Lung (tissue), 12 donors: Measurements from ENCODE around the gene TNNT2. TPM values are rescaled to one million over a fixed set of nuclear protein-coding genes. Genes with fewer than 3 reads are reported as not detected.
A peak's percentile ranks its signal among the peaks of the same experiment; 100 is the strongest.

ENCODE experiments used
- ATAC-seq: fragments of 200-7000 bp; cut with Tn5 transposase; one replicate; pipeline ENCODE4 v1.9.1; 2020; ENCODE audit warnings: moderate number of reproducible peaks; ENCODE audit not compliant: insufficient read depth, low FRiP score
- DNase-seq, 3 donors: peaks; one replicate each; pipeline ENCODE4 v3.0.0-alpha.2; 2013 to 2017
- H3K27ac ChIP-seq, 2 donors: one replicate each; pipeline ENCODE4 v1.5.1; 2013; ENCODE audit warnings: mild to moderate bottlenecking in 2 of 2, moderate library complexity in 2 of 2, control low read depth in 1 of 2, inconsistent platforms in 1 of 2, low read depth in 1 of 2, low read length in 1 of 2
- H3K27me3 ChIP-seq, 3 donors: one replicate each; pipeline ENCODE4 v1.5.1; 2013; ENCODE audit warnings: low read length in 2 of 3; ENCODE audit not compliant: control insufficient read depth in 3 of 3, insufficient read depth in 3 of 3
- H3K36me3 ChIP-seq, 4 donors: one replicate each; pipeline ENCODE4 v1.5.1; 2013; ENCODE audit warnings: low read length in 4 of 4, mild to moderate bottlenecking in 1 of 4, moderate library complexity in 1 of 4; ENCODE audit not compliant: control insufficient read depth in 4 of 4, insufficient read depth in 4 of 4
- H3K4me1 ChIP-seq, 5 donors: one replicate each; pipeline ENCODE4 v1.5.1; 2013; ENCODE audit warnings: low read length in 5 of 5, mild to moderate bottlenecking in 2 of 5, moderate library complexity in 1 of 5; ENCODE audit not compliant: control insufficient read depth in 5 of 5, insufficient read depth in 5 of 5
- H3K4me3 ChIP-seq: one replicate; pipeline ENCODE4 v1.5.1; 2013; ENCODE audit warnings: mild to moderate bottlenecking, control low read depth, moderate library complexity
- H3K9ac ChIP-seq, 2 donors: one replicate each; pipeline ENCODE4 v1.5.1; 2013; ENCODE audit warnings: low read length in 2 of 2, control low read depth in 1 of 2; ENCODE audit not compliant: insufficient read depth in 1 of 2
- H3K9me3 ChIP-seq, 4 donors: one replicate each; pipeline ENCODE4 v1.5.1; 2013; ENCODE audit warnings: low read length in 3 of 4, mild to moderate bottlenecking in 1 of 4, moderate library complexity in 1 of 4; ENCODE audit not compliant: control insufficient read depth in 4 of 4, insufficient read depth in 3 of 4
- CTCF ChIP-seq: IDR thresholded peaks from 2 replicates; pipeline ENCODE4 v1.5.1; 2012; ENCODE audit warnings: mild to moderate bottlenecking; ENCODE audit errors: control extremely low read depth, extremely low read depth
- WGBS, 2 donors: extraction: QIAGEN DNeasy Blood & Tissue Kit; methylation state at CpG; one replicate each; pipeline ENCODE4 v1.1.7; 2013; 5-methylcytosine and 5-hydroxymethylcytosine counted together
- polyA plus RNA-seq, 2 donors: library from polyadenylated mRNA; stranded (reverse); fragments of 200-250 nt; gene quantifications; one replicate each; pipeline ENCODE4 v1.2.1, GENCODE V29; 2013
- total RNA-seq, 2 donors: library from RNA; depleted of rRNA in 1 of 2; stranded (reverse); fragments of >200 nt in 1 of 2; gene quantifications; one replicate each; pipeline ENCODE4 v1.2.1, GENCODE V29; 2014 to 2021
- donor health status: control.
- donor health status: control.
- donor health status: Bipolar disorder and iron deficiency.
- donor health status: healthy.
- donor health status: DM: yes; HTN: yes; CAD: no.

The TNNT2 gene
- total and polyA plus RNA-seq, 4 donors, result 2.0 to 10.4 (median 5.4) TPM

GRCh38 chr1:201331166-201331565 is 46.3 kb downstream of the TNNT2 start:
- Histone ChIP-seq H3K9ac (no peak overlapping the region), H3K4me1 (peaks cover 0 to 24% (median 7%) of the 10 kb centered on the region in 5 donors), H3K4me3 (no peak overlapping the region), H3K9me3 (peaks cover 0 to 4% (median 0%) of the 10 kb centered on the region in 4 donors), H3K36me3 (no peaks in the 10 kb centered on the region), H3K27ac (no peak overlapping the region), H3K27me3 (no peaks in the 10 kb centered on the region)
- ATAC-seq (no peak), DNase-seq (no peak)
- TF ChIP-seq CTCF, result no peak
- 92 to 94% methylated on average over 7 of the region's 7 CpGs for WGBS, 2 donors

DNA sequence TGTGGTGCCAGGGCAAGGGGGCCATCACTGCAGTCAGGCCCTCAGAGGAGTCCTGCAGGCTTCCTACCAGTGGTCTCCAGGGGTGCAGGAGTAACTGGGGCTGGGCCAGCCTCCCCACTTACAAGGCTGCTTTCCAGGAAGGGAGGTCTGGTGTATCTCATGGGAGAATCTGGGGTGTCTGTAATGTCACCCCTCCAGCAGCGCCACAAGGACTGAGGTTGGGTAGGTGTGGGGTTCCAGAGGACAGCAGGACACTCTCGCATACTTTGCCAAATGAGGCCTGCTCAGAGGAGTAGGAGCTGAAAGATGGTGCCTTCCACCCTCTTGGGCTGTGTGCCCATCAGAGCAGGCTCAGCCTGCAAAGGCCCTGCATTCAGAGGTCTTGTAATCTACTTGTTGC is 46.9 kb downstream of the TNNT2 start:
- peaks cover 0 to 24% (median 7%) of the 10 kb centered on the region in 5 donors for H3K4me1 ChIP-seq
- no peak for TF ChIP-seq CTCF
- peaks cover 0 to 4% (median 0%) of the 10 kb centered on the region in 4 donors for H3K9me3 ChIP-seq
- H3K9ac ChIP-seq, result no peak overlapping the region
- DNase-seq (no peak), ATAC-seq (no peak)
- H3K27me3 ChIP-seq, result no peaks in the 10 kb centered on the region
- H3K27ac ChIP-seq, result no peak overlapping the region
- no peak overlapping the region for H3K4me3 ChIP-seq
- WGBS, 2 donors, result 95 to 100% methylated on average over 2 of the region's 2 CpGs
- H3K36me3 ChIP-seq, result no peaks in the 10 kb centered on the region

DNA sequence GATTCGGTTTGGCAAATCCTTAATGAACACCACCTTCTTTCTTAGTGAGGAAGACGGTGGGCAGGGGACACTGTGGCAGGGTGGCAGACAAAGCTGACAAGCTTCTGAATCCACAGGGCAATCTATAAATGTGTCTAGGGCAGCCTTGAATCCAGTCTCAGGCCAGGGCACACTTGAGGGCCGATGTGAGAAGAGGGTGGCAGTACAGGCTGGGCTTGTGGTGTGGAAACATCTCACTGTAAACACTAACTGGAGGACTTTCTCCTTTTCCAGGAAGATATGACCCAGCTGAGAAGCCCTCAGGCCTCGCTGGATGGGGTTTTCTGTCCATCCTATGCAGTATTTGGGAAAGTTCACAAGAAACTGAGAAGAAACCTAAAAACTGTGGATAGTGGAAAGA is 47.7 kb downstream of the TNNT2 start:
- no peak overlapping the region for H3K9ac ChIP-seq
- TF ChIP-seq CTCF, result no peak
- peaks cover 0 to 4% (median 0%) of the 10 kb centered on the region in 4 donors for H3K9me3 ChIP-seq
- peak in 2 of 3 donors; percentile 50 to 71 for DNase-seq
- H3K27ac ChIP-seq, result peak overlapping the region in 1 of 2 donors; percentile 10
- H3K36me3 ChIP-seq, result no peaks in the 10 kb centered on the region
- H3K4me3 ChIP-seq, result no peak overlapping the region
- ATAC-seq, result no peak
- no peaks in the 10 kb centered on the region for H3K27me3 ChIP-seq
- H3K4me1 ChIP-seq, result peaks cover 0 to 24% (median 7%) of the 10 kb centered on the region in 5 donors
- WGBS, 2 donors, result 66 to 85% methylated on average over 4 of the region's 4 CpGs

DNA sequence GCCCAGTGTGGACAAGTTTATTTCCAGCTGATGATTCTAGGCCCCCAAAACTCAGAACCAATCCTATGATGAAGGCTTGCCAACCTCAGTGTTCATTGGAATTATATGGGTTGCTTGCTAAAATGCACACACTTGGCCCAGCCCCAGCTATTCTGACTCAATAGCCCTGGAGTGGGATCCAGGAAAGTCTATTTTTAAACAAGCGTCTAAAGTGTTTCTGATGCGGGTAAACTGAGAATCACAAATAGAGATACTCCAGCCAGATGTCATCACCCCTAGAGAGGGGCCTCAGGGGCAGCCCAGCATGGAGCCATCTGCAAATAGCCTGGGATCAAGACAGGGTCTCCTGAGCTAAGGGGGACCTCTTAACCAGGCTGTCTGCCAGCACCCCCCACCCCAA is 48.2 kb downstream of the TNNT2 start:
- peak overlapping the region in 1 of 2 donors; percentile 10 for H3K27ac ChIP-seq
- DNase-seq (peak; percentile 52 to 85 (median 75)), ATAC-seq (no peak)
- no peaks in the 10 kb centered on the region for H3K27me3 ChIP-seq
- no peak overlapping the region for H3K4me3 ChIP-seq
- peaks cover 0 to 24% (median 7%) of the 10 kb centered on the region in 5 donors for H3K4me1 ChIP-seq
- no peak overlapping the region for H3K9ac ChIP-seq
- 38 to 72% methylated on average over 2 of the region's 2 CpGs for WGBS, 2 donors
- no peak for TF ChIP-seq CTCF
- H3K9me3 ChIP-seq, result peaks cover 0 to 4% (median 0%) of the 10 kb centered on the region in 4 donors
- no peaks in the 10 kb centered on the region for H3K36me3 ChIP-seq
